ENCODE measurements around the gene KDM4C.

GRCh38 chr9:6777213-6777902 is 19.6 kb downstream of the KDM4C start:
- TF ChIP-seq EZH2 (IDR thresholded peaks at IDR 0.05) (no peak), POLR2AphosphoS5 (IDR thresholded peaks at IDR 0.05; ENCODE audit: borderline replicate concordance, low read depth, low read length) (no peak)

Measured in SK-N-MC (cell line).